Measurements from ENCODE around the gene RBPJL. TPM values are rescaled to one million over a fixed set of nuclear protein-coding genes. Genes with fewer than 3 reads are reported as not detected.
A peak's percentile ranks its signal among the peaks of the same experiment; 100 is the strongest.

Gene RBPJL
- total and polyA plus RNA-seq, 7 donors = 0.04 to 0.22 (median 0.04) TPM; not detected in 4

DNA sequence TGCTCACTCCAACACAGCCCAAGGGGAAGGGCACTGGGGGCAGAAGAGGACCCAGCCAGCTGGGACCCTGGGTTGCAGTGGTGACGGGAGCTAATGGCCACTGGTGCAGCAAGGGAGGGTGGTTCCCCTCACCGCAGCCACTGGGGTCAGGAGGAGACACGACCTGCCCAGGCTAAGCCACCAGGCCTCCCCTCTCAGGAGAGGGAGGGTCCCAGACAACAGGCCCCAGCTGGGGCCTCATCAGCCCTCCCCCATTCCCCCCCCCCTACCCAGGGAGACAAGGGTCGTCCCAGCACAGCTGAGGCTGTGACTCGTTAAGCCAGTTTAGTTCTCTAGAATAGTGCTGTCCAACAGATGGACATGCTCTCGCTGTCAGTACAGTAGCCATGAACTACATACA, 18.7 kb downstream of the RBPJL start:
- TF ChIP-seq, protein P1, sequence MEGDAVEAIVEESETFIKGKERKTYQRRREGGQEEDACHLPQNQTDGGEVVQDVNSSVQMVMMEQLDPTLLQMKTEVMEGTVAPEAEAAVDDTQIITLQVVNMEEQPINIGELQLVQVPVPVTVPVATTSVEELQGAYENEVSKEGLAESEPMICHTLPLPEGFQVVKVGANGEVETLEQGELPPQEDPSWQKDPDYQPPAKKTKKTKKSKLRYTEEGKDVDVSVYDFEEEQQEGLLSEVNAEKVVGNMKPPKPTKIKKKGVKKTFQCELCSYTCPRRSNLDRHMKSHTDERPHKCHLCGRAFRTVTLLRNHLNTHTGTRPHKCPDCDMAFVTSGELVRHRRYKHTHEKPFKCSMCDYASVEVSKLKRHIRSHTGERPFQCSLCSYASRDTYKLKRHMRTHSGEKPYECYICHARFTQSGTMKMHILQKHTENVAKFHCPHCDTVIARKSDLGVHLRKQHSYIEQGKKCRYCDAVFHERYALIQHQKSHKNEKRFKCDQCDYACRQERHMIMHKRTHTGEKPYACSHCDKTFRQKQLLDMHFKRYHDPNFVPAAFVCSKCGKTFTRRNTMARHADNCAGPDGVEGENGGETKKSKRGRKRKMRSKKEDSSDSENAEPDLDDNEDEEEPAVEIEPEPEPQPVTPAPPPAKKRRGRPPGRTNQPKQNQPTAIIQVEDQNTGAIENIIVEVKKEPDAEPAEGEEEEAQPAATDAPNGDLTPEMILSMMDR (IDR thresholded peaks at IDR 0.05) = no peak
- ATAC-seq (no peak), DNase-seq (peak in 1 of 2 donors; percentile 55)
- 50 to 62% (median 54%) methylated on average over 6 of the region's 6 CpGs for WGBS, 3 donors
- Histone ChIP-seq H3K4me1 (peaks cover 3% of the 10 kb centered on the region), H3K36me3 (ENCODE audit: insufficient read depth in 1 of 2, low read depth in 1 of 2) (peaks cover 20 to 54% of the 10 kb centered on the region in 2 donors), H3K9me3 (no peaks in the 10 kb centered on the region), H3K4me3 (no peak overlapping the region), H3K27me3 (ENCODE audit: insufficient read depth in 3 of 3, low read length in 2 of 3) (no peaks in the 10 kb centered on the region), H3K27ac (peak overlapping the region; percentile 69)
- intact Hi-C loops (cut with DNase I) = no loop called here

DNA sequence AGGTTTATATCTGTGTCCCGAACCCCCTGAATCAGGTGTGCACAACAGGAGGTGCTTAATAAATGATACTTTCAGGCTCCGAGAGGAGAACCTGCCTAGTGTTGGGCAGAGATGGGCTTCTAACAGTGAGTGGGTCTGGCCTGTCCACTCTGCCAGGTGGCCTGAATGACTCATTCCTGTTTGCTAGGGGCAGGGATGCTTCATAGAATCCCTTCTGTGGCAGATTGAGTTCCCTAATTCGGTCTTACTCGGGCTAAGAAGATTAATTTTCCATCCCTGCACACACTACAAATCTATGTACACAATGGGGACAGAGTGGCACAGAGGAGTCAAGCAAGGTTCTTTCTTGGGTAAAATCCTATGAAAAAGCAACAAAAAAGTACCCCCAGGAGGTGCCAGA, 21.8 kb downstream of the RBPJL start:
- no peaks in the 10 kb centered on the region for H3K9me3 ChIP-seq
- H3K27ac ChIP-seq = peak overlapping the region; percentile 14
- H3K36me3 ChIP-seq (ENCODE audit: insufficient read depth in 1 of 2, low read depth in 1 of 2) = peaks cover 21 to 85% of the 10 kb centered on the region in 2 donors
- H3K4me3 ChIP-seq = no peak overlapping the region
- H3K27me3 ChIP-seq (ENCODE audit: insufficient read depth in 3 of 3, low read length in 2 of 3) = no peaks in the 10 kb centered on the region
- H3K4me1 ChIP-seq = peaks cover 7% of the 10 kb centered on the region
- ATAC-seq (no peak), DNase-seq (no peak)
- WGBS, 3 donors = 77 to 95% (median 82%) methylated on average over 4 of the region's 4 CpGs
- TF ChIP-seq, protein P1 (IDR thresholded peaks at IDR 0.05) = no peak
- intact Hi-C loops (cut with DNase I) = no loop called here

DNA sequence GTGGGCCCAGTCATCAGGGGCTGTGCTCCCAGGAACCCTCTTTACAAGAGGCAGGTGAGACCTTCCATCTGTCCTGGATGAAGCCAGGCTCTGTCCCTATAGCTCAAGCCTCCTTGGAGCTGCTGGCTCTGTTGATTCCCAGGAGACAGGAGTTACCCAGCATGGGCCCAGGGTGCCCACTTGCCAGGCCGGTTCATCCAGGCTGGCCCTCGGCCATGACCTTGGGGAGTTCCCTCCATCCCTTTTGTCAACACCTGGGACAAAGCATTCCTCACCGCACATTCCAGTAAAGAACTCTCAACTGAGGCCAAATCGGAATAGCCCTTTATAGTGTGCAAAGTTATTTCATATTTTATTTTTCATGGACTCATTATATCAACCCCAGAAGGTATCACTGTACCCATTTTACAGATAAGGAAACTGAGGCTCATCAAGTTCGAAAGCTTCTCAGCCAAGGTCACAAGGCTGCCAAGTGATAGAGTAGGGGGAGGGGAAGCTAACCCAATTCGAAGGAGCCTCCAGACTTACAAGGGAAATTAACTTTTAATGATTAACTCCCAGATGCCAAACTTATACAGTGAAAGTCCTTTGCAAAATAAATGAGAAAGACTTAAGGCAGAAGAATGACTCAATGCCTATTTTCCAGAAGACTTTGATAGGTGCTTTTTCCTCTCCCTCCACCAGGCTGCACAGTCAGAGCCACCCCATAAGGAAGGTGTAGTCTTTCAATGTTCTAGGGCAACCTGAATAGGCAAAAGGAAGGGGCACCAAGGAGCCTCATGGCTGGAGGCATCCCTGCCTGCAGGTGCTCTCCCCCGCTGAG, 23.1 kb downstream of the RBPJL start:
- Histone ChIP-seq H3K4me3 (no peak overlapping the region), H3K4me1 (peaks cover 4% of the 10 kb centered on the region), H3K9me3 (no peaks in the 10 kb centered on the region), H3K36me3 (ENCODE audit: insufficient read depth in 1 of 2, low read depth in 1 of 2) (peaks cover 21 to 98% of the 10 kb centered on the region in 2 donors), H3K27me3 (ENCODE audit: insufficient read depth in 3 of 3, low read length in 2 of 3) (no peaks in the 10 kb centered on the region), H3K27ac (peak overlapping the region; percentile 14)
- peak in 1 of 2 donors; percentile 28 for DNase-seq
- ATAC-seq = peak; percentile 11 to 17 (median 14)
- WGBS, 3 donors = 75 to 82% (median 82%) methylated on average over 7 of the region's 7 CpGs
- intact Hi-C loops (cut with DNase I) = no loop called here
- TF ChIP-seq, protein P1 (IDR thresholded peaks at IDR 0.05) = no peak

DNA sequence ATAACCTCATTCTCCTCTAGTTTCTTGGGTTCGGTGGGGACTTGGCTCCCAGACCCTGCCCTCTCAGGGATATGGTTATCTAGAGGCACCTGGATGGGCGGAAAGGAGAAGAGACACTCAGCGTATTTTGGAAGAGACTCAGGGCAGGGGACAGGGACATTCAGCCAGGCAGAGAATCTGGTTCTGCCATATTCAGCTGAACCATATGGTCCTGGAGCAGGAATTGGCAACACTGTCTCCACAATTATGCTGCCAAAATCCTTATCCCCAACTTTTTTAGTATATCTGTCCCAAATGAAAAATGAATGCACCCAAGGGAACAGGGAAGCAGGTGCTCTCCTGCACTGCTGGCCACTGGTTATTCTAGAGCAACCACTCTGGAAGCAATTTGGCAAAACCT, 23.8 kb downstream of the RBPJL start:
- H3K4me3 ChIP-seq = no peak overlapping the region
- H3K9me3 ChIP-seq = no peaks in the 10 kb centered on the region
- intact Hi-C loops (cut with DNase I) = no loop called here
- no peak for ATAC-seq
- WGBS, 3 donors = 86 to 94% (median 91%) methylated on average over 3 of the region's 3 CpGs
- H3K36me3 ChIP-seq (ENCODE audit: insufficient read depth in 1 of 2, low read depth in 1 of 2) = peaks cover 21 to 98% of the 10 kb centered on the region in 2 donors
- no peaks in the 10 kb centered on the region for H3K27me3 ChIP-seq (ENCODE audit: insufficient read depth in 3 of 3, low read length in 2 of 3)
- peak overlapping the region; percentile 9 for H3K27ac ChIP-seq
- peaks cover 4% of the 10 kb centered on the region for H3K4me1 ChIP-seq
- TF ChIP-seq, protein P1 (IDR thresholded peaks at IDR 0.05) = no peak
- DNase-seq = no peak
